GM18498 (cell line): Measurements from ENCODE around the gene HSPB3.
"Not testable (repeated sequence)": the region's sequence is repeated elsewhere in the genome, so short reads cannot be mapped to it uniquely, and the experiment has no call there.

ENCODE experiments used
- ATAC-seq: cut with Tn5 transposase; IDR thresholded peaks from one replicate; pipeline ENCODE4 v1.9.1; 2021; ENCODE audit warnings: mild to moderate bottlenecking, moderate library complexity; ENCODE audit not compliant: unreplicated experiment

HSPB3 gene

DNA sequence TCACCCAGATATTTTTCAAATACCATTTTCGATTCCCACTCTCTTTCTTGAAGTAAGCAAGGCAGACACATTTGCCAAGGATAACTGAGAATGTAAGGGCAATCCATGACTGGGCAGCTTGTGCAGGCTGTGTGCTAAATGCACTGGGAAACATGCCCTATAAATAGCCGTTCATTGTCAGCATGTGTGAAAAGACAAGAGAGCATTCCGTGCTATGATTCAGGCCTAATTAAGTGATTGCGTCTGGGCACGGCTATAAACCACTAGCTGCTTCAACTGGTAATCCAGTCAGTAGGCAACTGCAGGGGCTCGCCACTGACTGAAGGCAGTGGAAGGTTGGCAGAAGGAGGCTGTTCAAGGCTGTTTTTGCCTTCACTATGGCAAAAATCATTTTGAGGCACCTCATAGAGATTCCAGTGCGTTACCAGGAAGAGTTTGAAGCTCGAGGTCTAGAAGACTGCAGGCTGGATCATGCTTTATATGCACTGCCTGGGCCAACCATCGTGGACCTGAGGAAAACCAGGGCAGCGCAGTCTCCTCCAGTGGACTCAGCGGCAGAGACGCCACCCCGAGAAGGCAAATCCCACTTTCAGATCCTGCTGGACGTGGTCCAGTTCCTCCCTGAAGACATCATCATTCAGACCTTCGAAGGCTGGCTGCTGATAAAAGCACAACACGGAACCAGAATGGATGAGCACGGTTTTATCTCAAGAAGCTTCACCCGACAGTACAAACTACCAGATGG is at the start of gene HSPB3:
Gene HSPB3 (plus strand): TSS at position 287 of the 745 bp plus-strand sequence. CDS start 91 bp downstream, at position 378.
- ATAC-seq: no peak

DNA sequence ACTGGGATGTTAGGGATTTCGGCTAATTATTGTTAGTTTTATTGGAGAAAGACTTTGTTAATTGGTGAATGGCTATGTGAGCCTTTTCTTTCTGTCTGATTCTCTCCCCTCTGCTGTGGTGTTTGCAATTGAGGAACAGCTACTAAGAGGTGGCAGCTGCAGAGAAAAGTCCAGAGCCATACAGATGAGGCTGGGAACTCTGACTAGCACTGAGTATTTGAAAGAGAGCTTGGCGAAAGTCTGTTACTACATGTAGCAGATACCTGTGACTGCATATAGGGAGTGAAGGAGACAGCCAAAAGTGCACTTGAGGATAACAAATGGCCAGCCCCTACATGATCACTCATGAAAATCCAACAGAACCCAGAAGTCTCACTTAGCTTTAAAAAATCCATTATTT is 44.3 kb upstream of the HSPB3 start:
- ATAC-seq: no peak

GRCh38 chr5:54412913-54413312 is 42.6 kb upstream of the HSPB3 start:
- ATAC-seq: no peak

DNA sequence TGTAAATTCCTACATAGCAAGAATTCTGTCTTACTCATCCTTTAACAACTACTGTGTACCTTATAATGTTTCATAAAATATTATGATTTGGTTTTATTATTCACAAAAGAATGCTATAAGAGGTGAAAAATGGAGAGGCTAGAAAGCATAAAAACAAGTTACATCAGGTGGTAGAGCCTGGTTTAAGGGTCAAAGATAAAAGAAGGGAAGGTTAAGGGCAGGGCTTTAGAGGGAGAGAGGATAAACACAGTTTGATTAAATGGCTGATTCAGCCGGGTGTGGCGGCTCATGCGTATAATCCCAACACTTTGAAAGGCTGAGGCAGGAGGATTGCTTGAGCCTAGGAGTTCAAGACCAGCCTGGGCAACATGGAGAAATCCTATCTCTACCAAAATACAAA is 40.4 kb upstream of the HSPB3 start:
- ATAC-seq: no peak

GRCh38 chr5:54415896-54416601 is 39.5 kb upstream of the HSPB3 start:
- no peak for ATAC-seq

DNA sequence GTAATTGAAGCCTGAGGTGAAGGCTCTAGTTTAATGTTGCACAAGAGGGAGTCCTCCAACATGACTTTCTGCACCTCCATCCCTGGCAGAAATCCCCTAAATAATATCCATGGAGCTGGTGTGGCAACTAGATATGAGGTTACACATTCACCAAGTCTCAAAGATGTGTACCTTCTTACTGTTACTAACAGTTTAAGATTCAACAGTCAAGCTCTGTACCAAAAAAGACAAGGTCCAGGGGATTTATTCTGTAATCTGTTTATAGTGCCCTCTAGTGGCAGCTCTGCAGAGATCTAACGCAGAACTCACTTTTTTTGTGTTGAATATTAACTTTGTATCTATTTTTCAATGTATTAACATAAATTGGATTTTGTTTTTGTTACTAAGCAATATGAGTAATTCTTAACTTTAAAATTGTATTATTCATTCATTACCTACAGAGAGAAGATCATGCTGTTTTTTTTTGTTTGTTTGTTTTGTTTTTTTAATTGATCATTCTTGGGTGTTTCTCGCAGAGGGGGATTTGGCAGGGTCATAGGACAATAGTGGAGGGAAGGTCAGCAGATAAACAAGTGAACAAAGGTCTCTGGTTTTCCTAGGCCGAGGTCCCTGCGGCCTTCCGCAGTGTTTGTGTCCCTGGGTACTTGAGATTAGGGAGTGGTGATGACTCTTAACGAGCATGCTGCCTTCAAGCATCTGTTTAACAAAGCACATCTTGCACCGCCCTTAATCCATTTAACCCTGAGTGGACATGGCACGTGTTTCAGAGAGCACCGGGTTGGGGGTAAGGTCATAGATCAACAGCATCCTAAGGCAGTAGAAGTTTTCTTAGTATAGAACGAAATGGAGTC is 35.7 kb upstream of the HSPB3 start:
- not testable (repeated sequence) for ATAC-seq

DNA sequence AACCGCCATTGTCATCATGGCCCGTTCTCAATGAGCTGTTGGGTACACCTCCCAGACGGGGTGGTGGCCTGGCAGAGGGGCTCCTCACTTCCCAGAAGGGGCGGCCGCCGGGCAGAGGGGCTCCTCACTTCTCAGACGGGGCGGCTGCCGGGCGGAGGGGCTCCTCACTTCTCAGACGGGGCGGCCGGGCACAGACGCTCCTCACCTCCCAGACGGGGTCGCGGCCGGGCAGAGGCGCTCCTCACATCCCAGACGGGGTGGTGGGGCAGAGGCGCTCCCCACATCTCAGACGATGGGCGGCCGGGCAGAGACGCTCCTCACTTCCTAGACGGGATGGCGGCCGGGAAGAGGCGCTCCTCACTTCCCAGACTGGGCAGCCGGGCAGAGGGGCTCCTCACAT is 35.0 kb upstream of the HSPB3 start:
- not testable (repeated sequence) for ATAC-seq

GRCh38 chr5:54421976-54422375 is 33.5 kb upstream of the HSPB3 start:
- no peak for ATAC-seq

DNA sequence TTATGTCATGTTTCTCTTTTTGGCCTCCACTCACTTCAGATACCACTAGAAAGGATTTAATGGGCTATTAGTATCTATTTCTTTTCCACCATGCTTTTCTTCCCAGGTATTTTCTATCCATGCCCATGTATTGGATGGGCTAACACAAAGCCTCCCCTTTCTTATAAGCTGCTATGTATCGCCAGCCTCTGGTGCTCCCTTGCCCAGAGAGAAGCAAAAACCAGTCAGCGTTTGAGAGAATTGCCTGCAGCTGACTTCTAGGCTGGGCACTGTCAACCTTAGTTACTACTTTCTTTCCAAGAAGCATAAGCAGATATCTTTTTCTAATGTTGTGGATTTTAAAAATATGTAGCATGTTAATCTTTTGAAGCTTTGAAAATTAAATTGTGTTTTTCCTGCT is 30.2 kb upstream of the HSPB3 start:
- ATAC-seq: no peak

- ATAC-seq: no peak
Measured at GRCh38 chr5:54426209-54426608, 29.3 kb upstream of the HSPB3 start.

GRCh38 chr5:54434650-54435049 is 20.8 kb upstream of the HSPB3 start:
- not testable (repeated sequence) for ATAC-seq

- ATAC-seq: no peak
Measured at GRCh38 chr5:54438620-54439389, 16.7 kb upstream of the HSPB3 start.

- ATAC-seq: peak; percentile 90
Measured at GRCh38 chr5:54440456-54440893, 15.0 kb upstream of the HSPB3 start.

- ATAC-seq: no peak
Measured at GRCh38 chr5:54442271-54442670, 13.2 kb upstream of the HSPB3 start.

DNA sequence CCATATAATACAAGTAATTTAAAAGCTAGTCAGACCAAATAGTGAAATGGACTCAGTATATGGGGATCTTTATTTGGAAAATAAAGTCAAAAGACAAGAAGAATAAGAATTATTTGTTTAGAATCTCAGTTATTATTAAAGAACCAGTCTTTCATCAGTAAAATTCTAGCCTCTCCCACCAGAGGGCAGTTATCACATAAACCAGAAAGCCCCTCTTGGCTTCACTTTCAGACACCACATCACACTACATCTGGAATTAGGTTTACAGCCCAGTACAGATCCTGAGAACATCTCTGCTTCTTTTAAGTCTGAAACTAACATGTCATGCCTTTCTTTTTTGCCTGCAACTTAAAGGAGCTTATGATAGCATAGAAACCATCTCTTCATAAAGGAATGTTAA is 12.2 kb upstream of the HSPB3 start:
- peak; percentile 52 for ATAC-seq

GRCh38 chr5:54445691-54446378 is 9.7 kb upstream of the HSPB3 start:
- no peak for ATAC-seq

GRCh38 chr5:54446379-54446732 is 9.1 kb upstream of the HSPB3 start:
- no peak for ATAC-seq

GRCh38 chr5:54449923-54450322 is 5.6 kb upstream of the HSPB3 start:
- ATAC-seq: no peak

- no peak for ATAC-seq
Measured at GRCh38 chr5:54450542-54450941, 5.0 kb upstream of the HSPB3 start.

- ATAC-seq: no peak
Measured at GRCh38 chr5:54453046-54453445, 2.5 kb upstream of the HSPB3 start.
